Measurements from ENCODE around the gene NEUROD1.

The NEUROD1 gene

DNA sequence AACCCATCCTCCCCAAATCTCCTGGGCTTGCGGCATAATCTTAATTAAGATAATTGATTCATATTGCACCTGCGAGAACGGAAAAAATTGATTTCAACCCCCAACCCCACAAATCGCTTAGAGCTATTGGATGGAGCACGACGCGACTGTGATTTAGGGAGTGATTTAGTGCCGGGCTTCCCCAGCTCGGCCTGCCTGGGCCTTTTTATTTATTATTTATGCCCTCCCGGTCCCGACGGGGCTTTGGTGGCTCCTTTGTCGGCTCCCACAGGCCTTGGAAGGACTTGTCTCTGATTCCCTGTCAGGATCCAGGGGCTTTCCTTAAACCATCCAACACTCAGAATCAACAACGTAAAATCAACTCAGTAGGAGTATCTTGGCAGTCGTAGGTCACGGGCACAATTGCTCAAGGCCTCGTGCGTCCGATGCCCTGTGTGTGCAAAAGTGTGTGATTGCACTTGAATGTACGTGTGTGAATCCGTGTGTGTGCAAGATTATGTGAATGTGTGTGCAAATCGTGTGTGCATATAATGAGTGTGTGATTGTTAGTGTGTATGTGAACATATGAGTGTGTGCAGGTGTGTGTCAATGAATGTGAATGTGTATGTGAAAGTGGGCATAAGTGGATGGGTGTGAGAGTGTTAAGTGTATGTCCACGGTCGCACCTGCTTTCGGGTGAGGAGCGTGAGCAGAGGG, 4.3 kb upstream of the NEUROD1 start:
- Mint-ChIP-seq H3K36me3 (peaks cover 0 to 7% of the 10 kb centered on the region in 2 donors), H3K4me1 (peaks cover 36 to 59% of the 10 kb centered on the region in 2 donors), H3K4me3 (peak overlapping the region; percentile 9 to 27), H3K9me3 (peaks cover 0 to 2% of the 10 kb centered on the region in 2 donors), H3K27me3 (peaks cover 74 to 90% of the 10 kb centered on the region in 2 donors), H3K27ac (no peak overlapping the region)
- ATAC-seq (replicated peaks) (no peak), DNase-seq (no peak)

DNA sequence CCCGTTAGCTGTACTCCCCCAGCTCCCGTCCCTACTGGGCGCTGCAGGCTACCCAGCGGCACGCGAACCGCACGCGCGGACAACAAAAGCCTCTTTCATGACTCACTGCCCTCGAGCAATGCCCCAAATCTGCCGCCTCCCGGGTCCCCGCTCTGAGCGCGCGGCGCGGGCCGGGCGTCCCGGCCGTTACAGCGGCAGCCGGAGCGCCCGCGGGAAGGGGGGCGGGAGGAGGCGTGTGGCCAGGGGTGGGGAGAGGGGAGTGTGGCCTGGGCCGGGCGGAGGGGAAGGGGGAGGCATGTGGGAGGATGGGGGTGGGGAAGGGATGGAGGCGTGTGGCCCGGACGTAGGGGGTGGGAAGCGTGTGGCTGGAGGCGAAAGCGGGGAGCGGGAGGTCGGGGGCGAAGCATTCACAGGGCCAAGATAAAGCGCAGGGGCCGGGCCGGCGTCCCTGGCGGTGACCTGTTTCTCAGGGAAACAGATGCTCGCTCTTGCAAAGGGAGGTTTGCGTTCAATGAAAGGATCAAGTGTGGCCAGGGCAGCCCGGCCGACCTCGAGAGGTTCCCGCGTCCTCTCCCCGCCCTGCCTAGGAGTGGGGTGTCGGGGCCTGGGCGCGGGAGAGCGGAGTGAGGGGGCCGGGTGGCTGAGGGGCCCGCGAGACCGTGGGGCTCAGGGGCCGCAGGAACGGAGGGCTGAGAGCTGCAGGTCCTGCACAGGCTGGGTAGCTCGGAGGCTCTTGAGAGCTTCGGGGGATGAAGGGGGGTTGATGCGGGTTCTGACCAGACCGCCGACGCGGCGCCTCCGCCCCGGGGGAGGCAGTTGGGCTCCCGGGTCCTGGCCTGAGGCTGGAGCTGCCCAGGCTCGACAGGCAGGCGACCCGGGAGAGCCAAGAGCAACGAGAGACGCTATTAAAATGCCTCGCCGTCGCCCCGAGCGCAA, 3.5 kb upstream of the NEUROD1 start:
- Mint-ChIP-seq H3K27ac (peak overlapping the region; percentile 73), H3K4me3 (peak overlapping the region; percentile 69 to 74), H3K27me3 (peaks cover 76 to 90% of the 10 kb centered on the region in 2 donors), H3K4me1 (peaks cover 38 to 67% of the 10 kb centered on the region in 2 donors), H3K9me3 (peaks cover 0 to 4% of the 10 kb centered on the region in 2 donors), H3K36me3 (peaks cover 0 to 12% of the 10 kb centered on the region in 2 donors)
- DNase-seq (no peak), ATAC-seq (replicated peaks) (no peak)

DNA sequence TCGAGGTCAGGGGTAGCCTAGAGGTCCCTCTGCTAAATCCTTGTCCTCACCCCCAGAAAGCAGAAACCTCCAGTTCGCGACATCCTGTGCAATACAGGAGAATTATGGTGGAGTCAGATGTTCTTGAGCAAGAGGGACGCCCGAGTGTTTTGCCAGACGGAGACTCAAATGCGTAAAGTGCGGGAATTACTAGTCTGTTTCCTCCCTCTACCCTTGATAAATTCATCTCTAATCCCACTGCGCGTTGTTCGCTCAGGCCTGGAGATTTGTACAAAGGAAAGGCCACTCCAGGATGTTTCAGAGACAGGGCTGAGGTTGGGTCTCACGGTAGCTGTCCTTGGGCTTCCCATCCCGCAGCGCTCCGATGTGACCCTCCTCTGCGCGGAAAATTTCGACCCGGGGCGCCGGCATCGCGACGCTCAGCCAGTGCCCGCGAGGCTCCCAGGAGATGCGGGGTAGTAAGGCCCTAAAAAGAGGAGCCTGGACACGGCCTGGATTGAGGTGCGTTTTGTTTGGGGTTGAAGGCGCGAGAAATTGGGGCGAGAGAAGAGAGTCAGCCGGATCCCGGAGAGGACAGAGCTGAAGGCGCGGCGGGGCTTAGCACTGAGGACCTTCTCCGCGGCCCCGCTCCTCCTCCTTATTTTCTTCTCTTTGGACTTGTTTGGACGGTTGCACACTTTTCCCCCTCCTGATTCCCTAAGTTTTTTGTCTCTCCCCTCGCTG, 2.6 kb upstream of the NEUROD1 start:
- ATAC-seq (replicated peaks) (peak in 1 of 2 donors; percentile 14), DNase-seq (no peak)
- peaks cover 2 to 17% of the 10 kb centered on the region in 2 donors for H3K36me3 Mint-ChIP-seq
- H3K27ac Mint-ChIP-seq, result peak overlapping the region; percentile 73
- peaks cover 84 to 91% of the 10 kb centered on the region in 2 donors for H3K27me3 Mint-ChIP-seq
- H3K4me3 Mint-ChIP-seq, result peak overlapping the region; percentile 69 to 74
- peaks cover 4 to 8% of the 10 kb centered on the region in 2 donors for H3K9me3 Mint-ChIP-seq
- H3K4me1 Mint-ChIP-seq, result peaks cover 44 to 73% of the 10 kb centered on the region in 2 donors

DNA sequence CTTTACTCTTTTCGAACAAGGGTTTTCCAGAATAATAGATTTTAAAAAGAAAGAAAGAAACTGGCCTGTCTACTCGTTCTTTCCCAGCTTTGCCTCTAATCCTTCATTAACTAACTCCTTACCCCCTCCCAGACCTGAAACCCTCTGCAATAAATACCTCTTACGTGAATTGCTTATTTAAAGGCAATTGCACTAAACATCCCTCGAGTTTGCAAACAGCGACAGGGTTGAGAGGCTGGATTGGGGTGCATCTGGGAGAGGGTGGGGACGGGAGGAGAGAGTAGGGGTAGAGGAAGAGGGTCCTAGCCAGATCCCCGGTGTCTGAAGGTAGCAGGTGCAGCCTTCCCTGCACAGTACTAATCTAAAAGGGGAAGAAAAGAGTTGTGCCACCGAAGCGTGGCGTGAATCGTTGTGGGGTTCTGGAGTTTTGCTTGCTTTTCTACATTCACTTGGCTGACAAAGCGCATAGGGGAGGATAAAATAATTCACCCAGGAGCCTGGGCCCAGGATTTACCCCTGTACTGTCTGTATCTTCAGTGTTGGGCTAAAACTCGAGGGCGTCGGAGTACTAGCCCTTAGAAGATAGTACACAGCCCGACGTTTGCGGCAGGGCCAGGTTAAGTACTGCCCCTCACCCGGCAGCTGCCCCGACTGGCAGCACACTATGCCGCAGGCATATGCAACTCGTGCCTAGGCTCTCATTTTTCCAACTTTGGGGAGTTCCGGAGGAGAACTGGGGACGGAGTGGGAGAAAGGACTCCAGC, 1.9 kb upstream of the NEUROD1 start:
- H3K27me3 Mint-ChIP-seq, result peaks cover 82 to 89% of the 10 kb centered on the region in 2 donors
- H3K27ac Mint-ChIP-seq, result peak overlapping the region; percentile 73
- peaks cover 2 to 19% of the 10 kb centered on the region in 2 donors for H3K36me3 Mint-ChIP-seq
- DNase-seq (no peak), ATAC-seq (replicated peaks) (peak; percentile 26 to 49)
- peaks cover 6 to 8% of the 10 kb centered on the region in 2 donors for H3K9me3 Mint-ChIP-seq
- H3K4me3 Mint-ChIP-seq, result peak overlapping the region; percentile 69 to 74
- peaks cover 48 to 77% of the 10 kb centered on the region in 2 donors for H3K4me1 Mint-ChIP-seq

DNA sequence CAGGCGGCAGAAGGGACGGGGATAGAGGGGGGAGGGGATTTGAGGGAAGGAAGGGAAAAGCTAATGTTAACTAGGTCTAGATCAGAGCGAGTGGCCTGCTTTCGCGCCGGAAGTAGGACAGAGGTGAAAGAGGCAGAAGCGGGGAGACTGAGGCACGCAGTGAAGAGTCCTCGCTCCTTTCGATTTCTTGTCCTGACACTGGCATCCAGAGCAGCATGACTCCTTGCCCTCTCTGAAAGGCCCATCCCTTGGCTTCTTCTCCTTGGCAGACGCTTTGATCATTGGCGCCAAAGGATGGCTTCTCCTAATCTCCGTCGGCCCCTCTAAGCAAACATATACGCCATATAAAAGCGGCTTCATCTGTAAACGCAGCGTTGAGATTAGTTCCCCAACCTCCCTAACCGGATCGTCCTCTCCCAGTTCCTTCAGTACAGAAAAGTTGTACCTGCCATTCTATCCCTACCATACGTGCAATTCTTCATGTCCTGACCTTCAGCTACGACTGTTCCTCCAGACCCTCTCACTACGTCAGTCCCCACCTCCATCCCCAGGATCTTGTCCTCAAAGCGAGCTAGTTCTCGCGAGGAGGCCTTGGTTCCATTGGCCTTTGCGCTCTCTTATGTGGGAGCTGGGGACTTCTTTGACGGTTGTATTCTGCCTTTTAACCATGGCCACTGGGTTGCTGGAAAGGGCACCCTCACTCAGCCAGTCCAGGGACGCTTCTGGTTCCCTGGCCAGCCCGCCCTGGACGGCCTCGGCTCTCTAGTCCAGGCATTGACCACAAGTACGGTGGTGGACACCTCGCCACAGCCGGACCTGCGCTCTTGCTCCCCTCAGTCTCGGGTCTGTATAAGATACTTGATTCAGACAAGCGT, 857 bp upstream of the NEUROD1 start:
- ATAC-seq (replicated peaks), result no peak
- H3K27ac Mint-ChIP-seq, result peak overlapping the region; percentile 56
- H3K4me1 Mint-ChIP-seq, result peaks cover 48 to 77% of the 10 kb centered on the region in 2 donors
- peaks cover 2 to 19% of the 10 kb centered on the region in 2 donors for H3K36me3 Mint-ChIP-seq
- H3K4me3 Mint-ChIP-seq, result peak overlapping the region; percentile 69 to 74
- H3K9me3 Mint-ChIP-seq, result peaks cover 6 to 8% of the 10 kb centered on the region in 2 donors
- peaks cover 82 to 89% of the 10 kb centered on the region in 2 donors for H3K27me3 Mint-ChIP-seq
- no peak for DNase-seq

DNA sequence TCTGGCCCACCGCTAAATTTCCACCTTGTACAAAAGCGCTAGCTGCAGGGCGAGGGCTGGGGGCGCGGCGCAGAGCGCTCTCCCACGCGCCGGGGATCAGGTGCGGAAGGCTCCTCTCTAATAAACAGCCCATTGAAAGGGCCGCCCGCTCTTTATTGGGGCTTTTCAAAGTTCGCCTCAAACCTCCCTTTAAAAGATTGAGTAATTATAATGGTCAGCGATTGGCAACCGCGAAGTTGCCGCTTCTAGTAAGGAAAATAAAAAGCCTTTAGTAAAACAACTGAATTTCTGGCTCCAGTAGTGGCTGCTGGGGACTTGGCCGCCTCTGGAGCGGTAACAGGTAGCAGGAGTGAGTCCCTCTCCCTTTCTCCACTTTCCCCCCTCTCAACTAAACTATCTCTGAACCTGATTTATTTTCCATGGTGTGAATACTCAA, 755 bp downstream of the NEUROD1 start:
- no peak for DNase-seq
- no peak for ATAC-seq (replicated peaks)
- Mint-ChIP-seq H3K4me3 (peak overlapping the region in 1 of 2 donors; percentile 18), H3K27ac (peak overlapping the region; percentile 76), H3K36me3 (peaks cover 2 to 15% of the 10 kb centered on the region in 2 donors), H3K27me3 (peaks cover 74 to 77% of the 10 kb centered on the region in 2 donors), H3K9me3 (peaks cover 6 to 8% of the 10 kb centered on the region in 2 donors), H3K4me1 (peaks cover 42 to 65% of the 10 kb centered on the region in 2 donors)

DNA sequence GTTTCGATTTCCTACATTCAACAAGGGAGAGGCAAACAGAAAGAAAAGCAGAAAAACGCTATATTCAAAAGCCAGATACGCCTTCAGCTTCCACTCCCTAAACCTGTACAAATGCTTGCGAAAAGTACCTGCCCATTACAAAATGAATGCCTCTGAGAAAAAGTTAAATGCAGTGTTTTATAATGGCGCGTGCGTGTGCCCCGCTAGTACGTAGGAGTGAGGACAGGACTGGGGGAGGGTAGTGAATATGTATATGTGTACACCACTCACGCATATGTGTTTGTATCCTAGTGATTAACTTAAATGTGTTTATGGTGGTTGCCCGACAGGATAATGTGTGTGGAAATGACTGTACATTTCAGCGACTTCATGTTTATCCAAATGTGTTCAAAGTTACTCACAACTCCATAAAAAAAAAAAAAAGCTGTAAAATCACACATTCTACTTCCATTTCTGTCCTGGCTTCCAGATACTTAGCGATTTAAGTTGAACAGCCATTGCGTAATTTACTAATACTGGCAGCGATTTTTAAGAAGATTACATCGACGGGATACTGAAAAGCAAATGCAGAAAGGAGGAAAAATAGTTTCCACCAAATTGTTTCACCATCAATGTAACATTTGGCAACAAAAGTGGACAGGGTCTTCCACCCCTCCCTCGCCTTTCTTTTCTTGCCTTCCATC, 1.3 kb downstream of the NEUROD1 start:
- peak overlapping the region; percentile 94 for H3K27ac Mint-ChIP-seq
- no peak for ATAC-seq (replicated peaks)
- H3K9me3 Mint-ChIP-seq, result peaks cover 6 to 8% of the 10 kb centered on the region in 2 donors
- peak overlapping the region; percentile 43 to 70 for H3K4me3 Mint-ChIP-seq
- H3K27me3 Mint-ChIP-seq, result peaks cover 70 to 71% of the 10 kb centered on the region in 2 donors
- H3K4me1 Mint-ChIP-seq, result peaks cover 43 to 59% of the 10 kb centered on the region in 2 donors
- peaks cover 2 to 15% of the 10 kb centered on the region in 2 donors for H3K36me3 Mint-ChIP-seq
- DNase-seq, result no peak

DNA sequence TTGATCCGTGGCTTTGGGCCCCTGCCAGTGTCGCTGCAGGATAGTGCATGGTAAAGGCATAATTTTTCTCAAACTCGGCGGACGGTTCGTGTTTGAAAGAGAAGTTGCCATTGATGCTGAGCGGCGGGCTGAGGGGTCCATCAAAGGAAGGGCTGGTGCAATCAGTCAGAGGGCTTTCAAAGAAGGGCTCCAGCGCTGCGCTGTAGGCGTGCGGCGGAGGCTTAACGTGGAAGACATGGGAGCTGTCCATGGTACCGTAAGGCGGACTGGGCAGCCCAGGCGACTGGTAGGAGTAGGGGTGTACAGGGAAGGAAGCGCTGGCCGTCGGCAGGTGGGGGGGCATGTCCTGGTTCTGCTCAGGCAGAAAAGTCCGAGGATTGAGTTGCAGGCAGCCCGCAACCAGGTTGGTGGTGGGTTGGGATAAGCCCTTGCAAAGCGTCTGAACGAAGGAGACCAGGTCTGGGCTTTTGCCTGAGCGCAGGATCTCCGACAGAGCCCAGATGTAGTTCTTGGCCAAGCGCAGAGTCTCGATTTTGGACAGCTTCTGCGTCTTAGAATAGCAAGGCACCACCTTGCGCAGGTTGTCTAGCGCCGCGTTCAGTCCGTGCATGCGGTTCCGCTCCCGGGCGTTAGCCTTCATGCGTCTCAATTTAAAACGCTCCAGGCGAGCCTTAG, 2.3 kb downstream of the NEUROD1 start:
- H3K4me3 Mint-ChIP-seq, result peak overlapping the region; percentile 27 to 38

DNA sequence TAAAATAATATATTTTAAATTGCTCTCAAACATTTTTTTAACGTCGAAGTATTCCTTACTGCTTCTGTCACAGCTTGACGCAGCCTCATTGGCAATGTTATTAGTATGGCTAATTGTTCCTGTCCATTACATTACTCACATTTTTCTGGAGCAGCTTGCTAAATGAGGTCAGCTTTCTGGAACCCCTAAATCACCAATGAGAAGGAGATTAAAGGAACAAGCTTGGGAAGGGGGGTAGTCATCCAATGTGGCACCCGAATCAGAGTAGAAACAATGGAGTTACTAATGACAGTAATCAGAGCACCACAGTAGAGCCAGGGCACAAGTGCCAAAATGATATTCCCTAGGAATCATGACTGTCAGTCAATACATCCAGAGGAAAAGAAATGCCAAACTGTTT, 5.1 kb downstream of the NEUROD1 start:
- H3K9me3 Mint-ChIP-seq, result peaks cover 6% of the 10 kb centered on the region in 2 donors
- DNase-seq, result no peak
- no peak for ATAC-seq (replicated peaks)
- no peak overlapping the region for H3K27ac Mint-ChIP-seq
- H3K36me3 Mint-ChIP-seq, result peaks cover 2 to 15% of the 10 kb centered on the region in 2 donors
- no peak overlapping the region for H3K4me3 Mint-ChIP-seq
- H3K4me1 Mint-ChIP-seq, result peaks cover 23 to 39% of the 10 kb centered on the region in 2 donors
- H3K27me3 Mint-ChIP-seq, result peaks cover 35 to 40% of the 10 kb centered on the region in 2 donors

More for the DNA sequence above, 2.3 kb downstream of the NEUROD1 start:
- H3K4me1 Mint-ChIP-seq, result peaks cover 38 to 53% of the 10 kb centered on the region in 2 donors
- H3K27me3 Mint-ChIP-seq, result peaks cover 62% of the 10 kb centered on the region in 2 donors
- H3K36me3 Mint-ChIP-seq, result peaks cover 2 to 15% of the 10 kb centered on the region in 2 donors
- peak overlapping the region; percentile 94 for H3K27ac Mint-ChIP-seq
- DNase-seq, result peak; percentile 41
- H3K9me3 Mint-ChIP-seq, result peaks cover 6 to 8% of the 10 kb centered on the region in 2 donors
- peak in 1 of 2 donors; percentile 46 for ATAC-seq (replicated peaks)

DNA sequence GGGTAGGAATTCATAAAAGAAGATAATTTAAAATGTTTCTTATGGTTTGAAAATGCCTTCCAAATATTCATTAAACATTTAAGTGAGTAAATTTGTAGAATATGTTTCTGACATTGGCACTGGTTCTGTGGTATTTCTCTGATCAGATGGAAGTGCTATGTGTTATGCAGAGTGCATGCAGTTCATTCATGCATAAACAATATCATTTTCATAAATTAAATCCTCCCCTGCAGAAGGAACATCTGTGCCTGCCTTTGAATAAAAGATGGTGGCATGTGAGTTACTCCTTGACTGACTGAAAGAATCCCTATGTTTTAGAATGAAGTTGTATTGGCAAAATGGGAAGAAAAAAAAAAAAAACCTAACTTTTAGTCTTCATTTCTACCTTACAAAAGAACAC, 5.9 kb downstream of the NEUROD1 start:
- Mint-ChIP-seq H3K9me3 (peaks cover 6% of the 10 kb centered on the region in 2 donors), H3K36me3 (peaks cover 2 to 11% of the 10 kb centered on the region in 2 donors), H3K4me1 (peaks cover 21 to 34% of the 10 kb centered on the region in 2 donors), H3K4me3 (no peak overlapping the region), H3K27ac (no peak overlapping the region), H3K27me3 (peaks cover 27 to 36% of the 10 kb centered on the region in 2 donors)
- no peak for DNase-seq
- no peak for ATAC-seq (replicated peaks)

DNA sequence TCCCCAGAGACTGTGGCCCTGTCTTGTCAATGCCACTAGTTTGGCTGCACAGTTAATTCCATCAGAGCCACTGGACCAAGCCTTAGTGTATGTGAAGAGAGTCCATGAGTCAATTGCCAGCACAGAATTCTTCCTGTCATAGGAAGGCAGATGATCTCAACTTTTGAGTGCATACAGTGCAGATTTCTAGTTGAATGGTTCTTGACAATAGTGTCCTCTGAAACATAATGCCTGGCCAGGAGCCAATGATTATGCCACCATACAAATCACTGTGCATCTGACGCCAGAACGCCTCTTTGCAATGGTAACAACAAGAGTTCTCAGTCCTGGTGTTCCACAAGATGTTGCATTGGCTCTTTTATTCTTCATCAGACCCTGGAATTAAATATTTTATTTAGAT, 7.1 kb downstream of the NEUROD1 start:
- ATAC-seq (replicated peaks) (peak in 1 of 2 donors; percentile 38), DNase-seq (no peak)
- Mint-ChIP-seq H3K36me3 (peaks cover 0 to 4% of the 10 kb centered on the region in 2 donors), H3K9me3 (peaks cover 0 to 3% of the 10 kb centered on the region in 2 donors), H3K4me1 (peaks cover 16 to 23% of the 10 kb centered on the region in 2 donors), H3K27ac (no peak overlapping the region), H3K27me3 (peaks cover 27 to 34% of the 10 kb centered on the region in 2 donors), H3K4me3 (no peak overlapping the region)
